HG03175 (cell line): Measurements from ENCODE around the gene PLCG2.

Experiments
- ATAC-seq: cut with Tn5 transposase; IDR thresholded peaks from one replicate; pipeline ENCODE4 v1.9.1; 2021; ENCODE audit warnings: mild to moderate bottlenecking, moderate library complexity; ENCODE audit not compliant: unreplicated experiment

Gene PLCG2

GRCh38 chr16:81905277-81905676 lies 126.2 kb downstream of the PLCG2 start:
- no peak for ATAC-seq

- ATAC-seq, result no peak
Measured at GRCh38 chr16:81907681-81908080, 128.6 kb downstream of the PLCG2 start.

DNA sequence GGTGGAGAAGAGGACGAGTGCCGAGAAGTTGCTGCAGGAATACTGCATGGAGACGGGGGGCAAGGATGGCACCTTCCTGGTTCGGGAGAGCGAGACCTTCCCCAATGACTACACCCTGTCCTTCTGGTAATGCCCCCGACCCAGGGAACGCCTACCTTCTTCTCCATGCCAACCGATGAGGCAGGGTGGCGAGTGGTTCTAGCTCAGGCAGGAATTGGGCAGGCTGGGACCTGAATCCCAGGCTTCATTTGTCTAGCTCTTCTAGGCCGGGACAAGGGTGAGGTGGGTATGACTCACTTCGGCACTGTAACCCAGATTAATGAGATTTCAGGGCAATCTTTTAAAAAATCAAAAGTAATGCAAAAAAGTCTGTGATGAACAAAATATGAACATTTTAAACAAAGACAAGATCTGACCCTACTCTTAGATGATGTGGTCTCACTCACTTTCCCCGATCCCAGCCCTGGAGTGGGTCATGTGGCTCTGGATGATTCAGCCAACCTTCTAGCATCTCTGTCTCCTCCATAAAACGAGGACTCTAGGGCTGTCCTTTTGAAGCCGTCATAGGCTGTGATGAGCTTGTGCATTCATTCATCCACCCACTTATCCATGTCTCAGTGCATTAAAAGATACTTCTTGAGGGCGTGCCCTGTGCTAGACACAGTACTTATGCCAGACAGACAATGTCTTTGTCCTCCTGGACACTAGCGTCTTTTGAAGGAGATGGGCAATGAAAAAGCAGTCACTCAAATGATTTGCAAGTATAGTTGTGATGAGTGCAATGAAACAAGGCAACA lies 129.6 kb downstream of the PLCG2 start:
- ATAC-seq, result no peak

GRCh38 chr16:81910366-81910885 lies 131.3 kb downstream of the PLCG2 start:
- ATAC-seq, result no peak

- ATAC-seq, result no peak
Measured at GRCh38 chr16:81912395-81912794, 133.3 kb downstream of the PLCG2 start.

GRCh38 chr16:81913222-81913621 lies 134.1 kb downstream of the PLCG2 start:
- no peak for ATAC-seq

DNA sequence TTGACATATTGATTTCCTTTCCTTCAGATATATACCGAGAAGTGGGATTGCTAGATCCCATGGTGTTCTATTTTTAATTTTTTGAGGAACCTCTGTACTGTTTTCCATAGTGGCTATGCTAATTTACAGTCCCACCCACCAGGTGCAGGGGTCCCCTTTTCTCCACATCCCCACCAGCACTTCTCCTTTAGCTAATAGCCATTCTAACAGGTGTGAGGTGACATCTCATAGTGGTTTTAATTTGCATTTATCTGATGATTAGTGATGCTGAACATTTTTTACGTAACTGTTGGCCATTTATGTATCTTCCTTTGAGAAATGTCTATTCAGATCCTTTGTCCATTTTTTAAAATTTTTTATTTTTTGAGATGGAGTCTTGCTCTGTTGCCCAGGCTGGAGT lies 138.3 kb downstream of the PLCG2 start:
- no peak for ATAC-seq

- ATAC-seq, result no peak
Measured at GRCh38 chr16:81918927-81919326, 139.8 kb downstream of the PLCG2 start.

DNA sequence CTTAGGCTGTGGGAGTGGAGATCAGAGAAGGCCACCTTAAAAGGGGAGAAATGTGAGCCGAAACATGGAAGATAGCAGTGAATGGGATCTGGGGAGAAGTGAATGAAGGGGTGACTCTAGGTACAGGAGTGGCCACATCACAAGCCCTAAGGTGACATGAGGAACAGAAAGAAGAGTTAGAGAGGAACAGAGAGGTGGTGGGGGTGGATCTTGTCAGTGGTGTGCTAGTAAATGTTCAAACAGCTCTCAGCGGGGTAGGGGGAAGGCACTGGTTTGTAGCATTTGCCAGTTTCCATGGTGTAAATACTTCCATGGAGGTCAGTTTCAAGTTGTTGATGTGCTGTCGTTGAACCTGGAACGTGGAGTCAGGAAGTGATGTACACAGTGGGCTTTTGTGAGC lies 141.4 kb downstream of the PLCG2 start:
- no peak for ATAC-seq

GRCh38 chr16:81921085-81921814 lies 142.2 kb downstream of the PLCG2 start:
- no peak for ATAC-seq

- no peak for ATAC-seq
Measured at GRCh38 chr16:81921843-81922584, 142.9 kb downstream of the PLCG2 start.

- no peak for ATAC-seq
Measured at GRCh38 chr16:81923296-81923695, 144.2 kb downstream of the PLCG2 start.

DNA sequence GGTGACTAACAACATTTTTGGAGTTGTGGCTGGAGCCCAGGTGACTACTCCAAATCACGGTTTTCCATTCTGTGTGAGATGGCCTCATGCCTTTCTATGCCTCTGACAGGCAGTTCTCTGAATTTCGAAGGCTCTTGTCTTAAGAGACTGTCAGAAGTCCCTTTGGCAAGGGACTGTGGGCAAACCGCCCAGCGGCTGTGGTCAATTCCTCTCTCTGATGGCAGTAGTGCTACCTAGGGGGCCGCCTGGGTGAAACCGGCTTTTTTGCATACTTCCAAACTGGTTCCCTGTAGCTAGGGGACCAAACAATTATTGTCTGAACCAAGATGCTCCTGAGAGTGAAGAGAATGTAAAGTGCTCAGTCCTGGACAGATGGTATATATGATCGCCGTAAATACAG lies 145.9 kb downstream of the PLCG2 start:
- no peak for ATAC-seq

DNA sequence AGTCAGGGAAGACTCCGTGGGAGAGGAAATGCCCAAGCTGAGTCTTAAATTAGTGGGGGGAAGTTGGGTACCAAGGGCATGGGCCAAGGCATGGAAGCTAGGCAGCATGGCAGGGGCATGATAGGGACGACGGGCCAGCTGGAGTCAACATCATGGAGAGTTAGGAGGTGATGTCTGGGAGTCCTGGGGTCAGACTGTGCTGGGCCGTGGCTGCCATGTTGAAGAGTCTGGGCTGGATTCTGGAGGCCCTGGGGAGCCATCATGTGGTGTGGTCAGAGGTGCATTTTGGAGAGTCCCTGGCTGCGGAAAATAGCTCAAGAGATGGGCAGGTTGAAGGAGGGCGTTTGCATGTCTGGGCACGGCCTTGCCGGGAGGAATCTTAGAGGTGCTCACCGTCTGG lies 146.9 kb downstream of the PLCG2 start:
- no peak for ATAC-seq

GRCh38 chr16:81927561-81928185 lies 148.6 kb downstream of the PLCG2 start:
- ATAC-seq, result no peak

DNA sequence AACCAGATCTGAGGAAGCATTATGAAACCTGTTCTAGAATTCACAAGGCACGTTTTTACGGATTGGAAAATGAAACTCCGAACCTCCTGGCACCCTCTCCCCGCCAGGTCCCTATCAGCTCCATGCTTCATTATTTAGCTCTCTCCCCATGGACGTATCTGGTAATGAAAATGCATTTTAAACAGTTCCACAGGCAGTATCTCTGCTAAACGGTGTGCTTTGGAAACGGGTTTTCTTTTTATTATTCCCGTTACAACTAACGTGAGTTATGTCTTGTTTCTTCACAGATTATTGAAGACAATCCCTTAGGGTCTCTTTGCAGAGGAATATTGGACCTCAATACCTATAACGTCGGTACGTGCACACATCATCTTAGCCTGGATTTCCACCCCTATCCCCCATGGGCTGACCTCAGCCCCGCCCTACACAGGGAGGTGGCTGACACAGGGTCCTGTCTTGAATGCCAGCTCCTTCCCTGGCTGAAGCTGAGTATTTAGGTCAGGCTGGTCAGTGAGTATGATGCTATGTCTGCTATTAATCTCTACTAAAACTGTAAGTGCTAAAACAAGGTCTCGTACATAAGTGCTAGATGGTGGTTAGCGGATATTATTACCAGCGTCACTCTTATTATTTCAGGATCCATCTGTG lies 149.3 kb downstream of the PLCG2 start:
- no peak for ATAC-seq

- ATAC-seq, result no peak
Measured at GRCh38 chr16:81928975-81929374, 149.9 kb downstream of the PLCG2 start.

- no peak for ATAC-seq
Measured at GRCh38 chr16:81929841-81930240, 150.8 kb downstream of the PLCG2 start.

- ATAC-seq, result no peak
Measured at GRCh38 chr16:81931927-81932326, 152.8 kb downstream of the PLCG2 start.

GRCh38 chr16:81932668-81933067 lies 153.6 kb downstream of the PLCG2 start:
- no peak for ATAC-seq
